GM23338 (cell line): ENCODE results near the gene FTO. TPM values are rescaled to one million over a fixed set of nuclear protein-coding genes. Genes with fewer than 3 reads are reported as not detected.

Experiments
- ATAC-seq: fragments of 200-7000 bp; cut with Tn5 transposase; 3 replicates; pipeline ENCODE4 v1.9.1; 2020
- DNase-seq: peaks from one replicate; pipeline ENCODE4 v3.0.0-alpha.2; 2015; ENCODE audit warnings: low spot score
- H2AFZ ChIP-seq: fragments of 200-600 bp; sonication (generic); 2 replicates; pipeline ENCODE4 v1.8.0; 2016; ENCODE audit warnings: antibody characterized with exemption, mild to moderate bottlenecking, moderate library complexity
- H3F3A ChIP-seq: fragments of 200-600 bp; sonication (generic); replicated peaks from 2 replicates; pipeline ENCODE4 v1.8.0; 2017; ENCODE audit warnings: antibody characterized with exemption, mixed run types, low read depth
- H3K27ac ChIP-seq: fragments of 200-600 bp; sonication (generic); 2 replicates; pipeline ENCODE4 v1.6.1; 2016; ENCODE audit warnings: low read depth
- H3K27me3 ChIP-seq: fragments of 200-600 bp; sonication (generic); 2 replicates; pipeline ENCODE4 v1.8.0; 2016; ENCODE audit warnings: mild to moderate bottlenecking, mixed run types, moderate library complexity; ENCODE audit not compliant: insufficient read depth
- H3K36me3 ChIP-seq: fragments of 200-600 bp; sonication (generic); 2 replicates; pipeline ENCODE4 v1.8.0; 2016; ENCODE audit warnings: mild to moderate bottlenecking; ENCODE audit not compliant: insufficient read depth
- H3K4me1 ChIP-seq: fragments of 200-600 bp; sonication (generic); 2 replicates; pipeline ENCODE4 v1.8.0; 2016; ENCODE audit warnings: mild to moderate bottlenecking, moderate library complexity; ENCODE audit not compliant: insufficient read depth
- H3K4me2 ChIP-seq: fragments of 200-600 bp; sonication (generic); 2 replicates; pipeline ENCODE4 v1.7.1; 2017; ENCODE audit warnings: mixed run types
- H3K4me3 ChIP-seq: fragments of 200-600 bp; sonication (generic); 2 replicates; pipeline ENCODE4 v1.6.1; 2016; ENCODE audit warnings: mixed run types
- H3K79me2 ChIP-seq: fragments of 200-600 bp; sonication (generic); replicated peaks from 2 replicates; pipeline ENCODE4 v1.8.0; 2017; ENCODE audit warnings: mild to moderate bottlenecking; ENCODE audit not compliant: insufficient read depth
- H3K9me2 ChIP-seq: fragments of 200-600 bp; sonication (generic); 2 replicates; pipeline ENCODE4 v1.8.0; 2017; ENCODE audit not compliant: insufficient read depth
- H4K20me1 ChIP-seq: fragments of 200-600 bp; sonication (generic); replicated peaks from 2 replicates; pipeline ENCODE4 v1.8.0; 2017; ENCODE audit warnings: mild to moderate bottlenecking; ENCODE audit not compliant: insufficient read depth
- H3K27ac Mint-ChIP-seq: 2 replicates; pipeline ENCODE4 v1.8.0; 2020; ENCODE audit warnings: inconsistent platforms, mild to moderate bottlenecking, moderate library complexity, mixed read lengths
- H3K27me3 Mint-ChIP-seq: 3 replicates; pipeline ENCODE4 v1.8.0; 2022; ENCODE audit warnings: low read depth, mild to moderate bottlenecking, moderate library complexity, mixed read lengths, inconsistent platforms; ENCODE audit not compliant: insufficient read depth, poor library complexity
- H3K36me3 Mint-ChIP-seq: 3 replicates; pipeline ENCODE4 v1.8.0; 2021; ENCODE audit warnings: low read depth, mild to moderate bottlenecking, inconsistent platforms, moderate library complexity, mixed read lengths
- H3K4me1 Mint-ChIP-seq: 3 replicates; pipeline ENCODE4 v1.8.0; 2020; ENCODE audit warnings: mild to moderate bottlenecking, inconsistent platforms, mixed read lengths
- H3K4me3 Mint-ChIP-seq: 3 replicates; pipeline ENCODE4 v1.8.0; 2021; ENCODE audit warnings: moderate library complexity, mild to moderate bottlenecking, inconsistent platforms, mixed read lengths
- H3K9me3 Mint-ChIP-seq: 3 replicates; pipeline ENCODE4 v1.8.0; 2020; ENCODE audit warnings: moderate library complexity, mild to moderate bottlenecking, inconsistent platforms, mixed read lengths
- CREB1 ChIP-seq: fragments of 250-450 bp; sonication (Bioruptor Pico); IDR thresholded peaks from 2 replicates; pipeline ENCODE4 v1.5.0; 2020; ENCODE audit warnings: low read depth, mild to moderate bottlenecking, moderate library complexity
- ETS1 ChIP-seq: IDR thresholded peaks from 2 replicates; pipeline ENCODE4 v1.6.1; 2016; ENCODE audit warnings: antibody characterized with exemption
- EZH2 ChIP-seq: fragments of 200-600 bp; sonication (generic); IDR thresholded peaks from one replicate; pipeline ENCODE4 v1.8.0; 2017; ENCODE audit warnings: antibody characterized with exemption, mild to moderate bottlenecking, low read depth; ENCODE audit not compliant: unreplicated experiment
- EZH2phosphoT487 ChIP-seq: fragments of 200-600 bp; sonication (generic); IDR thresholded peaks from one replicate; pipeline ENCODE4 v1.8.1; 2018; ENCODE audit warnings: antibody characterized with exemption; ENCODE audit not compliant: unreplicated experiment
- JUNB ChIP-seq: IDR thresholded peaks from one replicate; pipeline ENCODE4 v1.6.1; 2016; ENCODE audit warnings: antibody characterized with exemption; ENCODE audit not compliant: unreplicated experiment
- NANOG ChIP-seq: IDR thresholded peaks from 2 replicates; pipeline ENCODE4 v1.6.1; 2016; ENCODE audit warnings: antibody characterized with exemption, borderline replicate concordance
- POLR2AphosphoS5 ChIP-seq: IDR thresholded peaks from 2 replicates; pipeline ENCODE4 v1.6.1; 2016; ENCODE audit warnings: antibody characterized with exemption, low read depth
- REST ChIP-seq: IDR thresholded peaks from one replicate; pipeline ENCODE4 v1.6.1; 2018; ENCODE audit warnings: antibody characterized with exemption; ENCODE audit not compliant: unreplicated experiment
- STAT1 ChIP-seq: IDR thresholded peaks from one replicate; pipeline ENCODE4 v1.6.1; 2016; ENCODE audit warnings: antibody characterized with exemption; ENCODE audit not compliant: unreplicated experiment
- ZNF114 ChIP-seq: fragments of 250-450 bp; sonication (Bioruptor Pico); IDR thresholded peaks from 2 replicates; pipeline ENCODE4 v1.5.0; 2020; ENCODE audit warnings: mild to moderate bottlenecking, moderate library complexity
- ZNF331 ChIP-seq: fragments of 250-450 bp; sonication (Bioruptor Pico); IDR thresholded peaks from 2 replicates; pipeline ENCODE4 v1.5.0; 2020; ENCODE audit warnings: low read depth, mild to moderate bottlenecking, moderate library complexity
- polyA plus RNA-seq: library from polyadenylated mRNA; unstranded; fragments of >200 nt; fragmentation: Nextera tagmentation; extraction: Ambion mirVana; gene quantifications from 2 replicates; pipeline ENCODE4 v1.2.1, GENCODE V29; 2016
- total RNA-seq: library from RNA; depleted of rRNA; stranded (reverse); fragments of >200 nt; shearing (Covaris generic); gene quantifications from 2 replicates; pipeline ENCODE4 v1.2.3, GENCODE V29; 2014
- TF ChIP-seq, protein P1 (sequence below), 2 experiments: fragments of 200-600 bp in 1 of 2; sonication (generic) in 1 of 2; conservative IDR thresholded peaks; 2 replicates each; pipeline versions ENCODE4 v1.5.1 to v1.6.1; 2016 to 2017; ENCODE audit warnings: antibody characterized with exemption in 2 of 2, low read depth in 2 of 2, mild to moderate bottlenecking in 2 of 2, moderate library complexity in 1 of 2
- TF ChIP-seq, protein P2 (sequence below): fragments of 250-450 bp; sonication (Bioruptor Pico); IDR thresholded peaks from 2 replicates; pipeline ENCODE4 v1.5.0; 2020; ENCODE audit warnings: mild to moderate bottlenecking, moderate library complexity

Gene FTO
- total and polyA plus RNA-seq, 2 experiments from 2014 or later = 17.7 to 69.6 TPM

DNA sequence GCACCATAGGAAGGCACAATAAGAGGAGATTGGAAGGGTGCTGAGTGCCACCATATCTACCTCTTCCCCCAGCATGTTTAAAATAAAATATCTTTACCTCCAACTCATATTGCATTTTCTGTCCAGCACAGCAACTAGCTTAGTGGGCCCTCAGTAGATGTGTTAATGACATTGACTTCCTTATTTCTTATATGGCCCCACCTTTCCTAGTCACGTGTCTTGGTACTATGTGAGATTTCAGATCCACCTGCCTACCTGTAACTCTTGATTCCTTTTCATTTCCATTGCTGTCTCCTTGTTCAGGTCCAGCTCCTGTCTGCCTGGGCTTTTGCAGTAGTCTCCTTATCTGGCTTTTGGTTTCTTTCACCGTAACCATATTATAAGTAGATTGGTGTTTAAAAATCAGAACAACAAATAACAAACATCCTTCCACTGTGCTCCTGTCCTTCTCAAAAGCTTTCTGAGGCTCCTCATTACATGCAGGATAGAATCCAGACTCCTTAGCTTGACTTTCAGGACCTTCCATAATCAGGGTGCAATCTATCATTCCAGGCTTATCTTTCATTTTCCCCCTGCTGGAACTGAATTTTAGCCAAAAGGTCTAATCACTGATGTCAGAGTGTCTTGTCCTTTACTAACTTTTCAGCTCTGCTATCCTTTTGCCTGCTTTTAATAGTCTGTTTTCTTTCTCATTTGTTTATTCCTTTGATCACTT is 71.3 kb downstream of the FTO start:
- no peak for ATAC-seq
- no peaks in the 10 kb centered on the region for H4K20me1 ChIP-seq
- H3K4me1 ChIP-seq = peaks cover 38% of the 10 kb centered on the region
- TF ChIP-seq REST (no peak), CREB1 (no peak), POLR2AphosphoS5 (no peak), ZNF114 (CRISPR knock-in tag) (no peak), JUNB (no peak), NANOG (no peak), ZNF331 (no peak), EZH2 (no peak), ETS1 (no peak), STAT1 (no peak), EZH2phosphoT487 (no peak)
- TF ChIP-seq, protein P1, sequence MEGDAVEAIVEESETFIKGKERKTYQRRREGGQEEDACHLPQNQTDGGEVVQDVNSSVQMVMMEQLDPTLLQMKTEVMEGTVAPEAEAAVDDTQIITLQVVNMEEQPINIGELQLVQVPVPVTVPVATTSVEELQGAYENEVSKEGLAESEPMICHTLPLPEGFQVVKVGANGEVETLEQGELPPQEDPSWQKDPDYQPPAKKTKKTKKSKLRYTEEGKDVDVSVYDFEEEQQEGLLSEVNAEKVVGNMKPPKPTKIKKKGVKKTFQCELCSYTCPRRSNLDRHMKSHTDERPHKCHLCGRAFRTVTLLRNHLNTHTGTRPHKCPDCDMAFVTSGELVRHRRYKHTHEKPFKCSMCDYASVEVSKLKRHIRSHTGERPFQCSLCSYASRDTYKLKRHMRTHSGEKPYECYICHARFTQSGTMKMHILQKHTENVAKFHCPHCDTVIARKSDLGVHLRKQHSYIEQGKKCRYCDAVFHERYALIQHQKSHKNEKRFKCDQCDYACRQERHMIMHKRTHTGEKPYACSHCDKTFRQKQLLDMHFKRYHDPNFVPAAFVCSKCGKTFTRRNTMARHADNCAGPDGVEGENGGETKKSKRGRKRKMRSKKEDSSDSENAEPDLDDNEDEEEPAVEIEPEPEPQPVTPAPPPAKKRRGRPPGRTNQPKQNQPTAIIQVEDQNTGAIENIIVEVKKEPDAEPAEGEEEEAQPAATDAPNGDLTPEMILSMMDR (conservative IDR thresholded peaks at IDR 0.05; ENCODE audit: low read depth in 2 of 2) = no peak
- TF ChIP-seq, protein P2, sequence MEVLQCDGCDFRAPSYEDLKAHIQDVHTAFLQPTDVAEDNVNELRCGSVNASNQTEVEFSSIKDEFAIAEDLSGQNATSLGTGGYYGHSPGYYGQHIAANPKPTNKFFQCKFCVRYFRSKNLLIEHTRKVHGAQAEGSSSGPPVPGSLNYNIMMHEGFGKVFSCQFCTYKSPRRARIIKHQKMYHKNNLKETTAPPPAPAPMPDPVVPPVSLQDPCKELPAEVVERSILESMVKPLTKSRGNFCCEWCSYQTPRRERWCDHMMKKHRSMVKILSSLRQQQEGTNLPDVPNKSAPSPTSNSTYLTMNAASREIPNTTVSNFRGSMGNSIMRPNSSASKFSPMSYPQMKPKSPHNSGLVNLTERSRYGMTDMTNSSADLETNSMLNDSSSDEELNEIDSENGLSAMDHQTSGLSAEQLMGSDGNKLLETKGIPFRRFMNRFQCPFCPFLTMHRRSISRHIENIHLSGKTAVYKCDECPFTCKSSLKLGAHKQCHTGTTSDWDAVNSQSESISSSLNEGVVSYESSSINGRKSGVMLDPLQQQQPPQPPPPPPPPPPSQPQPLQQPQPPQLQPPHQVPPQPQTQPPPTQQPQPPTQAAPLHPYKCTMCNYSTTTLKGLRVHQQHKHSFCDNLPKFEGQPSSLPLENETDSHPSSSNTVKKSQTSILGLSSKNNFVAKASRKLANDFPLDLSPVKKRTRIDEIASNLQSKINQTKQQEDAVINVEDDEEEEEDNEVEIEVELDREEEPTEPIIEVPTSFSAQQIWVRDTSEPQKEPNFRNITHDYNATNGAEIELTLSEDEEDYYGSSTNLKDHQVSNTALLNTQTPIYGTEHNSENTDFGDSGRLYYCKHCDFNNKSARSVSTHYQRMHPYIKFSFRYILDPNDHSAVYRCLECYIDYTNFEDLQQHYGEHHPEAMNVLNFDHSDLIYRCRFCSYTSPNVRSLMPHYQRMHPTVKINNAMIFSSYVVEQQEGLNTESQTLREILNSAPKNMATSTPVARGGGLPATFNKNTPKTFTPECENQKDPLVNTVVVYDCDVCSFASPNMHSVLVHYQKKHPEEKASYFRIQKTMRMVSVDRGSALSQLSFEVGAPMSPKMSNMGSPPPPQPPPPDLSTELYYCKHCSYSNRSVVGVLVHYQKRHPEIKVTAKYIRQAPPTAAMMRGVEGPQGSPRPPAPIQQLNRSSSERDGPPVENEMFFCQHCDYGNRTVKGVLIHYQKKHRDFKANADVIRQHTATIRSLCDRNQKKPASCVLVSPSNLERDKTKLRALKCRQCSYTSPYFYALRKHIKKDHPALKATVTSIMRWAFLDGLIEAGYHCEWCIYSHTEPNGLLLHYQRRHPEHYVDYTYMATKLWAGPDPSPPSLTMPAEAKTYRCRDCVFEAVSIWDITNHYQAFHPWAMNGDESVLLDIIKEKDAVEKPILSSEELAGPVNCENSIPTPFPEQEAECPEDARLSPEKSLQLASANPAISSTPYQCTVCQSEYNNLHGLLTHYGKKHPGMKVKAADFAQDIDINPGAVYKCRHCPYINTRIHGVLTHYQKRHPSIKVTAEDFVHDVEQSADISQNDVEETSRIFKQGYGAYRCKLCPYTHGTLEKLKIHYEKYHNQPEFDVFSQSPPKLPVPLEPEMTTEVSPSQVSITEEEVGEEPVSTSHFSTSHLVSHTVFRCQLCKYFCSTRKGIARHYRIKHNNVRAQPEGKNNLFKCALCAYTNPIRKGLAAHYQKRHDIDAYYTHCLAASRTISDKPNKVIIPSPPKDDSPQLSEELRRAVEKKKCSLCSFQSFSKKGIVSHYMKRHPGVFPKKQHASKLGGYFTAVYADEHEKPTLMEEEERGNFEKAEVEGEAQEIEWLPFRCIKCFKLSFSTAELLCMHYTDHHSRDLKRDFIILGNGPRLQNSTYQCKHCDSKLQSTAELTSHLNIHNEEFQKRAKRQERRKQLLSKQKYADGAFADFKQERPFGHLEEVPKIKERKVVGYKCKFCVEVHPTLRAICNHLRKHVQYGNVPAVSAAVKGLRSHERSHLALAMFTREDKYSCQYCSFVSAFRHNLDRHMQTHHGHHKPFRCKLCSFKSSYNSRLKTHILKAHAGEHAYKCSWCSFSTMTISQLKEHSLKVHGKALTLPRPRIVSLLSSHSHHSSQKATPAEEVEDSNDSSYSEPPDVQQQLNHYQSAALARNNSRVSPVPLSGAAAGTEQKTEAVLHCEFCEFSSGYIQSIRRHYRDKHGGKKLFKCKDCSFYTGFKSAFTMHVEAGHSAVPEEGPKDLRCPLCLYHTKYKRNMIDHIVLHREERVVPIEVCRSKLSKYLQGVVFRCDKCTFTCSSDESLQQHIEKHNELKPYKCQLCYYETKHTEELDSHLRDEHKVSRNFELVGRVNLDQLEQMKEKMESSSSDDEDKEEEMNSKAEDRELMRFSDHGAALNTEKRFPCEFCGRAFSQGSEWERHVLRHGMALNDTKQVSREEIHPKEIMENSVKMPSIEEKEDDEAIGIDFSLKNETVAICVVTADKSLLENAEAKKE (CRISPR knock-in tag) = no peak
- Mint-ChIP-seq H3K27me3 (no peaks in the 10 kb centered on the region), H3K4me3 (no peak overlapping the region), H3K4me1 (peaks cover 23% of the 10 kb centered on the region), H3K9me3 (no peaks in the 10 kb centered on the region), H3K27ac (no peak overlapping the region), H3K36me3 (no peaks in the 10 kb centered on the region)
- no peaks in the 10 kb centered on the region for H3F3A ChIP-seq
- H3K27me3 ChIP-seq = no peaks in the 10 kb centered on the region
- H3K79me2 ChIP-seq = peaks cover 18% of the 10 kb centered on the region
- H2AFZ ChIP-seq = no peak overlapping the region
- no peaks in the 10 kb centered on the region for H3K9me2 ChIP-seq
- H3K36me3 ChIP-seq = no peaks in the 10 kb centered on the region
- no peak overlapping the region for H3K4me3 ChIP-seq
- DNase-seq = no peak
- H3K4me2 ChIP-seq = 0 out of 2 replicates have a peak overlapping the region, but pooled peaks have one; percentile 16
- no peak overlapping the region for H3K27ac ChIP-seq
